Calu3 (cell line): ENCODE data around the gene ZNF664. TPM values are rescaled to one million over a fixed set of nuclear protein-coding genes. Genes with fewer than 3 reads are reported as not detected.

Experiments used
- BruUV-seq: library from RNA; stranded (reverse); fragments of 400-500 nt; replicated peaks from 2 replicates; lab custom pipeline; 2021; lab: Mats Ljungman, UMichigan
- CTCF ChIA-PET: fragments of 300-600 bp; sonication (Branson Sonifier 250); formaldehyde crosslinking; loops from one replicate; lab custom pipeline; 2022; ENCODE audit warnings: antibody characterized with exemption; lab: Charles Lee
- DNase-seq: peaks from one replicate; pipeline ENCODE4 v3.0.0; 2022
- H3K27ac Mint-ChIP-seq: one replicate; pipeline ENCODE4 v1.8.0; 2022; ENCODE audit warnings: mixed read lengths; ENCODE audit not compliant: unreplicated experiment
- H3K27me3 Mint-ChIP-seq: one replicate; pipeline ENCODE4 v1.8.0; 2022; ENCODE audit warnings: mixed read lengths; ENCODE audit not compliant: unreplicated experiment
- H3K36me3 Mint-ChIP-seq: one replicate; pipeline ENCODE4 v1.8.0; 2022; ENCODE audit warnings: mild to moderate bottlenecking, moderate library complexity, mixed read lengths; ENCODE audit not compliant: insufficient read depth, unreplicated experiment
- H3K4me1 Mint-ChIP-seq: one replicate; pipeline ENCODE4 v1.8.0; 2022; ENCODE audit warnings: mild to moderate bottlenecking, low read depth, mixed read lengths; ENCODE audit not compliant: unreplicated experiment
- H3K4me3 Mint-ChIP-seq: one replicate; pipeline ENCODE4 v1.8.0; 2022; ENCODE audit warnings: mild to moderate bottlenecking, low read depth, moderate library complexity, mixed read lengths; ENCODE audit not compliant: unreplicated experiment
- H3K9me3 Mint-ChIP-seq: one replicate; pipeline ENCODE4 v1.8.0; 2022; ENCODE audit warnings: low read depth, mixed read lengths; ENCODE audit not compliant: unreplicated experiment
- CTCF ChIP-seq: fragments of 200-600 bp; IDR thresholded peaks from one replicate; pipeline ENCODE4 v1.8.0; 2022; ENCODE audit warnings: antibody characterized with exemption; ENCODE audit not compliant: unreplicated experiment
- intact Hi-C: fragments of 100-400 bp; cut with micrococcal nuclease; formaldehyde crosslinking; loops from one replicate; pipeline ENCODE4 v1.10.0; 2022; ENCODE audit not compliant: unreplicated experiment
- total RNA-seq: library from RNA; stranded (reverse); gene quantifications from 2 replicates; pipeline ENCODE4 v1.2.3, GENCODE V29; 2022

The ZNF664 gene
- total RNA-seq, 1 experiment from 2014 or later, result 130 TPM

GRCh38 chr12:123942238-123942653 is 30.8 kb upstream of the ZNF664 start:
- Mint-ChIP-seq H3K9me3 (no peaks in the 10 kb centered on the region), H3K4me3 (no peak overlapping the region), H3K27ac (no peak overlapping the region), H3K36me3 (no peaks in the 10 kb centered on the region), H3K27me3 (no peaks in the 10 kb centered on the region), H3K4me1 (no peaks in the 10 kb centered on the region)
- no peak for DNase-seq
- CTCF ChIA-PET, result no interaction called here
- intact Hi-C loops, result no loop called here
- TF ChIP-seq CTCF, result no peak
- no TSS peak for BruUV-seq

GRCh38 chr12:123942911-123943648 is 29.9 kb upstream of the ZNF664 start:
- H3K27me3 Mint-ChIP-seq, result no peaks in the 10 kb centered on the region
- DNase-seq, result no peak
- BruUV-seq, result no TSS peak
- CTCF ChIA-PET, result no interaction called here
- no peaks in the 10 kb centered on the region for H3K9me3 Mint-ChIP-seq
- TF ChIP-seq CTCF, result no peak
- H3K27ac Mint-ChIP-seq, result no peak overlapping the region
- no peak overlapping the region for H3K4me3 Mint-ChIP-seq
- intact Hi-C loops, result no loop called here
- no peaks in the 10 kb centered on the region for H3K4me1 Mint-ChIP-seq
- H3K36me3 Mint-ChIP-seq, result no peaks in the 10 kb centered on the region

- no peak for TF ChIP-seq CTCF
- DNase-seq, result no peak
- Mint-ChIP-seq H3K4me1 (no peaks in the 10 kb centered on the region), H3K27me3 (no peaks in the 10 kb centered on the region), H3K9me3 (no peaks in the 10 kb centered on the region), H3K36me3 (no peaks in the 10 kb centered on the region), H3K4me3 (no peak overlapping the region), H3K27ac (no peak overlapping the region)
- CTCF ChIA-PET, result no interaction called here
- intact Hi-C loops, result no loop called here
- no TSS peak for BruUV-seq
Observed at GRCh38 chr12:123943816-123944215, 29.2 kb upstream of the ZNF664 start.

- DNase-seq, result no peak
- H3K36me3 Mint-ChIP-seq, result no peaks in the 10 kb centered on the region
- H3K4me1 Mint-ChIP-seq, result no peaks in the 10 kb centered on the region
- TF ChIP-seq CTCF, result no peak
- H3K4me3 Mint-ChIP-seq, result no peak overlapping the region
- no peaks in the 10 kb centered on the region for H3K9me3 Mint-ChIP-seq
- CTCF ChIA-PET, result no interaction called here
- no peaks in the 10 kb centered on the region for H3K27me3 Mint-ChIP-seq
- H3K27ac Mint-ChIP-seq, result no peak overlapping the region
- intact Hi-C loops, result no loop called here
- no TSS peak for BruUV-seq
Observed at GRCh38 chr12:123944696-123945095, 28.3 kb upstream of the ZNF664 start.
